ENCODE results near the gene ZNF771.
A peak's percentile ranks its signal among the peaks of the same experiment; 100 is the strongest.

ZNF771 gene

GRCh38 chr16:30382111-30382881, 25.1 kb upstream of the ZNF771 start, which contains the start of gene SEPTIN1:
SEPTIN1 (minus strand) TSS chr16:30382561; CDS start chr16:30382542, 19 bp downstream.
- H3K79me2 ChIP-seq (ENCODE audit: low read length): peaks cover 21% of the 10 kb centered on the region
- no peaks in the 10 kb centered on the region for H3K27me3 ChIP-seq (ENCODE audit: low read depth, low read length)
- peak within 1 kb of the TSS; percentile 84 for H3K9ac ChIP-seq (ENCODE audit: low read length)
- peaks cover 5% of the 10 kb centered on the region for H3K36me3 ChIP-seq (replicated peaks; ENCODE audit: low read depth, low read length)
- peak within 1 kb of the TSS; percentile 87 for H3K4me3 ChIP-seq (ENCODE audit: low read length)
- H2AFZ ChIP-seq (ENCODE audit: low read depth, low read length): peak within 1 kb of the TSS; percentile 80
- H3K4me1 ChIP-seq (ENCODE audit: low read length): peaks cover 30% of the 10 kb centered on the region
- TF ChIP-seq CTCF (IDR thresholded peaks at IDR 0.05; ENCODE audit: low read depth, low read length) (no peak), EZH2phosphoT487 (IDR thresholded peaks at IDR 0.05; ENCODE audit: low read depth) (no peak)
- H3K9me3 ChIP-seq (ENCODE audit: insufficient read depth, low read length): no peaks in the 10 kb centered on the region
- peak within 1 kb of the TSS; percentile 92 for H3K4me2 ChIP-seq (ENCODE audit: low read length)
- H4K20me1 ChIP-seq (ENCODE audit: insufficient read depth, low read length): no peaks in the 10 kb centered on the region
- H3K27ac ChIP-seq (ENCODE audit: low read length): peak within 1 kb of the TSS; percentile 68

GRCh38 chr16:30383521-30383920, 23.9 kb upstream of the ZNF771 start:
- peak overlapping the region; percentile 87 for H3K4me3 ChIP-seq (ENCODE audit: low read length)
- H3K36me3 ChIP-seq (replicated peaks; ENCODE audit: low read depth, low read length): peaks cover 5% of the 10 kb centered on the region
- peak overlapping the region; percentile 92 for H3K4me2 ChIP-seq (ENCODE audit: low read length)
- peaks cover 28% of the 10 kb centered on the region for H3K4me1 ChIP-seq (ENCODE audit: low read length)
- no peaks in the 10 kb centered on the region for H3K27me3 ChIP-seq (ENCODE audit: low read depth, low read length)
- H3K27ac ChIP-seq (ENCODE audit: low read length): peak overlapping the region; percentile 68; the same call in 1 of the 2 replicates
- peaks cover 21% of the 10 kb centered on the region for H3K79me2 ChIP-seq (ENCODE audit: low read length)
- no peak overlapping the region for H3K9ac ChIP-seq (ENCODE audit: low read length)
- no peaks in the 10 kb centered on the region for H3K9me3 ChIP-seq (ENCODE audit: insufficient read depth, low read length)
- H4K20me1 ChIP-seq (ENCODE audit: insufficient read depth, low read length): no peaks in the 10 kb centered on the region
- TF ChIP-seq EZH2phosphoT487 (IDR thresholded peaks at IDR 0.05; ENCODE audit: low read depth) (no peak), CTCF (IDR thresholded peaks at IDR 0.05; ENCODE audit: low read depth, low read length) (no peak)
- H2AFZ ChIP-seq (ENCODE audit: low read depth, low read length): no peak overlapping the region

- H2AFZ ChIP-seq (ENCODE audit: low read depth, low read length): peak overlapping the region; percentile 73
Measured at GRCh38 chr16:30394592-30395154, 12.7 kb upstream of the ZNF771 start.

More at GRCh38 chr16:30394592-30395154, 12.7 kb upstream of the ZNF771 start:
- Histone ChIP-seq H3K79me2 (ENCODE audit: low read length) (peaks cover 8% of the 10 kb centered on the region), H3K9ac (ENCODE audit: low read length) (peak overlapping the region; percentile 88), H4K20me1 (ENCODE audit: insufficient read depth, low read length) (no peaks in the 10 kb centered on the region), H3K36me3 (replicated peaks; ENCODE audit: low read depth, low read length) (no peaks in the 10 kb centered on the region), H3K27ac (ENCODE audit: low read length) (peak overlapping the region; percentile 39), H3K27me3 (ENCODE audit: low read depth, low read length) (no peaks in the 10 kb centered on the region), H3K4me1 (ENCODE audit: low read length) (peaks cover 11% of the 10 kb centered on the region), H3K4me2 (ENCODE audit: low read length) (peak overlapping the region; percentile 89), H3K4me3 (ENCODE audit: low read length) (peak overlapping the region; percentile 93), H3K9me3 (ENCODE audit: insufficient read depth, low read length) (no peaks in the 10 kb centered on the region)
- no peak for TF ChIP-seq CTCF (IDR thresholded peaks at IDR 0.05; ENCODE audit: low read depth, low read length)
- no peak for TF ChIP-seq EZH2phosphoT487 (IDR thresholded peaks at IDR 0.05; ENCODE audit: low read depth)

Data from OCI-LY3 (cell line).